ENCODE data around the gene IFITM10.

Gene IFITM10

GRCh38 chr11:1727096-1727690 is 23.2 kb downstream of the IFITM10 start:
- no peak for DNase-seq (ENCODE audit: low read depth, low spot score)

GRCh38 chr11:1719781-1720180 is 30.6 kb downstream of the IFITM10 start:
- no peak for DNase-seq (ENCODE audit: low read depth, low spot score)
- H3K27ac ChIP-seq = no peak overlapping the region

More at GRCh38 chr11:1727096-1727690, 23.2 kb downstream of the IFITM10 start:
- no peak overlapping the region for H3K27ac ChIP-seq

- no peak for DNase-seq (ENCODE audit: low read depth, low spot score)
- no peak overlapping the region for H3K27ac ChIP-seq
These were observed 32.1 kb downstream of the IFITM10 start for GRCh38 chr11:1718326-1718725.

GRCh38 chr11:1717745-1718144 is 32.6 kb downstream of the IFITM10 start:
- no peak overlapping the region for H3K27ac ChIP-seq

GRCh38 chr11:1714908-1715885 is 35.2 kb downstream of the IFITM10 start:
- DNase-seq (ENCODE audit: low read depth, low spot score) = no peak
- H3K27ac ChIP-seq = no peak overlapping the region

More at GRCh38 chr11:1717745-1718144, 32.6 kb downstream of the IFITM10 start:
- DNase-seq (ENCODE audit: low read depth, low spot score) = no peak

GRCh38 chr11:1708716-1709115 is 41.7 kb downstream of the IFITM10 start:
- H3K27ac ChIP-seq = no peak overlapping the region
- no peak for DNase-seq (ENCODE audit: low read depth, low spot score)

GRCh38 chr11:1707751-1708150 is 42.6 kb downstream of the IFITM10 start:
- no peak for DNase-seq (ENCODE audit: low read depth, low spot score)
- H3K27ac ChIP-seq = no peak overlapping the region

- H3K27ac ChIP-seq = no peak overlapping the region
- DNase-seq (ENCODE audit: low read depth, low spot score) = no peak
These were observed 43.6 kb downstream of the IFITM10 start for GRCh38 chr11:1706634-1707400.

- DNase-seq (ENCODE audit: low read depth, low spot score) = no peak
- H3K27ac ChIP-seq = no peak overlapping the region
These were observed 45.0 kb downstream of the IFITM10 start for GRCh38 chr11:1705126-1706052.

- no peak overlapping the region for H3K27ac ChIP-seq
- no peak for DNase-seq (ENCODE audit: low read depth, low spot score)
These were observed 47.2 kb downstream of the IFITM10 start for GRCh38 chr11:1703146-1703545.

GRCh38 chr11:1702506-1702905 is 47.9 kb downstream of the IFITM10 start:
- no peak overlapping the region for H3K27ac ChIP-seq
- no peak for DNase-seq (ENCODE audit: low read depth, low spot score)

GRCh38 chr11:1701091-1701807 is 49.1 kb downstream of the IFITM10 start:
- no peak overlapping the region for H3K27ac ChIP-seq
- DNase-seq (ENCODE audit: low read depth, low spot score) = no peak

GRCh38 chr11:1699771-1700170 is 50.6 kb downstream of the IFITM10 start:
- no peak overlapping the region for H3K27ac ChIP-seq
- DNase-seq (ENCODE audit: low read depth, low spot score) = no peak

GRCh38 chr11:1696608-1697570 is 53.5 kb downstream of the IFITM10 start, which contains the start of gene KRTAP5-6:
TSS of gene KRTAP5-6 (plus strand) at chr11:1697195. CDS start at chr11:1697246, 51 bp downstream.
- DNase-seq (ENCODE audit: low read depth, low spot score) = no peak
- H3K27ac ChIP-seq = no peak within 1 kb of the TSS

GRCh38 chr11:1695548-1696108 is 54.8 kb downstream of the IFITM10 start:
- DNase-seq (ENCODE audit: low read depth, low spot score) = no peak

GRCh38 chr11:1694846-1695547 is 55.4 kb downstream of the IFITM10 start:
- H3K27ac ChIP-seq = no peak overlapping the region
- DNase-seq (ENCODE audit: low read depth, low spot score) = no peak

More at GRCh38 chr11:1695548-1696108, 54.8 kb downstream of the IFITM10 start:
- no peak overlapping the region for H3K27ac ChIP-seq

Measured in epithelial cell of prostate (primary cell).